Fibroblast of the aortic adventitia (primary cell): ENCODE results near the gene PKIB. TPM values are rescaled to one million over a fixed set of nuclear protein-coding genes. Genes with fewer than 3 reads are reported as not detected.
"Not testable (repeated sequence)": the region's sequence is repeated elsewhere in the genome, so short reads cannot be mapped to it uniquely, and the experiment has no call there.

Experiments
- DNase-seq: peaks from one replicate; pipeline ENCODE4 v3.0.0-alpha.2; 2010; ENCODE audit warnings: low read depth
- H3K4me3 ChIP-seq: 2 replicates; pipeline ENCODE4 v1.5.1; 2011; ENCODE audit warnings: low read depth, mild to moderate bottlenecking, control low read depth, low read length, moderate library complexity
- total RNA-seq: library from RNA; depleted of rRNA; stranded (reverse); fragments of >200 nt; gene quantifications from 2 replicates; pipeline ENCODE4 v1.2.3, GENCODE V29; 2012; ENCODE audit warnings: low replicate concordance
- TF ChIP-seq, protein P1 (sequence below): IDR thresholded peaks from 2 replicates; pipeline ENCODE4 v1.5.1; 2011; ENCODE audit warnings: mild to moderate bottlenecking, low read length, control low read depth, inconsistent platforms; ENCODE audit not compliant: insufficient read depth

Gene PKIB
- total RNA-seq, 1 donor: 3.1 TPM

- not testable (repeated sequence) for H3K4me3 ChIP-seq
- TF ChIP-seq, protein P1, sequence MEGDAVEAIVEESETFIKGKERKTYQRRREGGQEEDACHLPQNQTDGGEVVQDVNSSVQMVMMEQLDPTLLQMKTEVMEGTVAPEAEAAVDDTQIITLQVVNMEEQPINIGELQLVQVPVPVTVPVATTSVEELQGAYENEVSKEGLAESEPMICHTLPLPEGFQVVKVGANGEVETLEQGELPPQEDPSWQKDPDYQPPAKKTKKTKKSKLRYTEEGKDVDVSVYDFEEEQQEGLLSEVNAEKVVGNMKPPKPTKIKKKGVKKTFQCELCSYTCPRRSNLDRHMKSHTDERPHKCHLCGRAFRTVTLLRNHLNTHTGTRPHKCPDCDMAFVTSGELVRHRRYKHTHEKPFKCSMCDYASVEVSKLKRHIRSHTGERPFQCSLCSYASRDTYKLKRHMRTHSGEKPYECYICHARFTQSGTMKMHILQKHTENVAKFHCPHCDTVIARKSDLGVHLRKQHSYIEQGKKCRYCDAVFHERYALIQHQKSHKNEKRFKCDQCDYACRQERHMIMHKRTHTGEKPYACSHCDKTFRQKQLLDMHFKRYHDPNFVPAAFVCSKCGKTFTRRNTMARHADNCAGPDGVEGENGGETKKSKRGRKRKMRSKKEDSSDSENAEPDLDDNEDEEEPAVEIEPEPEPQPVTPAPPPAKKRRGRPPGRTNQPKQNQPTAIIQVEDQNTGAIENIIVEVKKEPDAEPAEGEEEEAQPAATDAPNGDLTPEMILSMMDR: peak; percentile 37
- peak; percentile 28 for DNase-seq
Measured at GRCh38 chr6:122744247-122744646, 134.0 kb downstream of the PKIB start.

- not testable (repeated sequence) for DNase-seq, H3K4me3 ChIP-seq
Measured at GRCh38 chr6:122744856-122745255, 134.7 kb downstream of the PKIB start.

GRCh38 chr6:122746688-122747087 is 136.5 kb downstream of the PKIB start:
- DNase-seq: no peak
- no peak overlapping the region for H3K4me3 ChIP-seq
- TF ChIP-seq, protein P1: no peak

- TF ChIP-seq, protein P1: no peak
- no peak overlapping the region for H3K4me3 ChIP-seq
- no peak for DNase-seq
Measured at GRCh38 chr6:122747573-122747972, 137.4 kb downstream of the PKIB start.

DNA sequence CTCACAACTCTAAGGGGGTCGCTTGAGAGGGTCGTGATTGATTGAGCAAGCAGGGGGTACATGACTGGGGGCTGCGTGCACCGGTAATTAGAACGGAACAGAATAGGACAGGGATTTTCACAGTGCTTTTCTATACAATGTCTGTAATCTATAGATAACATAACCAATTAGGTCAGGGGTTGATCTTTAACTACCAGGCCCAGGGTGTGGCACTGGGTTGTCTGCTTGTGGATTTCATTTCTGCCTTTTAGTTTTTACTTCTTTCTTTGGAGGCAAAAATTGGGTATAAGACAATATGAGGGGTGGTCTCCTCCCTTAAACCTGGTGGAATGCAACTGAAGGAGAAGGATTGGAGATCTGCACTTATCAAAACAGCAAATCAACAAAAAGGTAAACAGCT is 138.7 kb downstream of the PKIB start:
- not testable (repeated sequence) for DNase-seq, H3K4me3 ChIP-seq

DNA sequence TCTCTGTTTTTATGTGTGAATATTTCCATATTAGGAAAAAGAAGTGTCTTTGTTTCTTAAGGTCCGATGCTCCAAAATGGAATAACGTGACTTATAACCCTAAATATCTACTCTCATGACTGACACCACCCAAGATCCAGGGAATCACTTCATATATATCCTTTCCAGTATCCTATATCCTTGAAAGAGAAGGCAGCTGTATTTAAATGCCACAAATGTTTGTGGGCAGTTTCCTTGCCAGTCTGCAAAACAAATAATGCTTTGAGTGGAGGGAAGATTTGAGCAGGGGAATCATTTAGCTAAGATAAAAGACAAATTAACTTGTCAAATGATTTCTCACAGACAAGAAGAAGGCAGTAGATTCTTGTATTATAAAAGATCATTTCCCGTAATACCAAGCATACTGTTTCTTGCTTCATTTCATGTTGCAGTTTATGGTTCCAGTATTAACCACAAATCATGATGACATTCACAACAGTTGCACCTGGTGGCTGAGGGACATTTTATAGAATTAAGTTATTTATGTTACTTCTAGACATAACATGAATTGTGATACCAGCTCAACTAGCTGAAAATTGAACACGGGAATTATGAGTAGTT is 139.3 kb downstream of the PKIB start:
- DNase-seq: no peak
- no peak overlapping the region for H3K4me3 ChIP-seq
- TF ChIP-seq, protein P1: no peak

DNA sequence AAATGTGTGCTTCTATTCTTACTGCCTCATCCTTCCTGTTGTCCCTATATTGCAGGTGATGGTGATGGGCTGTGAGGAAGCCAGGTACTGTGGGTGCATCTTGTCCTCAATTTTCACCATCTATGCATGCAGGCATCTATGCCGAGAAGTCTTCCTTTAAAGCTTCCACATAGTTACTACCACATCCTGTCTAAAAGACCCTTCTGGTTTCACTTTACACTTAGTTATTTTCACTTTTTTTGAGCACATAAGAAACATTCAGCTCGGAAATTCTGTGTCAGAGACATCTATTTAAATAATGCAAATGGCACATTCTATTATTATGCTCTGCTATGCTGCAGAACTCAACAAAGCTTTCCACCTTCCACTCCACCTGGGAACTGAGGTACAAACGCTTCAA is 141.1 kb downstream of the PKIB start:
- TF ChIP-seq, protein P1: no peak
- H3K4me3 ChIP-seq: no peak overlapping the region
- DNase-seq: no peak

DNA sequence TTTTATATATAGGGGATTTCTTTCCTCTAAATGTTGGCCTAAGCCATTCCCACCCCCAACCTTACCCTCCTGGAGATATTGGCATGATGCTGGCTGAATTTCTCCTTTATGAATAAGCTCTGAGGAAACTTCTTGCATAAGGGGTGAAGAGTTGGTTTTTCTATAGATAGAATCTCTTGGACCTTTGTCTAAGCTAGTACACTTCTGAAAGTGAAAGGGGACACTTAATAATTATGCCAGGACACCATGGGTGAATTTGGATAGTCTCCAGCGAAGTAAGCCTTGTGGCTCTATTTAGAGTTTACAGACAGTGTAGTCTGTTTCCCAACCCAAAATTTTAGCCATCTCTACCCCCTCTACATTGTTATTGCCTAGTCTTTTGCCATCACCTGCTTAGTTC is 142.3 kb downstream of the PKIB start:
- no peak overlapping the region for H3K4me3 ChIP-seq
- TF ChIP-seq, protein P1: no peak
- no peak for DNase-seq
